ENCODE data around the gene CARS2. TPM values are rescaled to one million over a fixed set of nuclear protein-coding genes. Genes with fewer than 3 reads are reported as not detected.

Gene CARS2
- total RNA-seq, 1 experiment from 2014 or later, result 70.9 TPM

DNA sequence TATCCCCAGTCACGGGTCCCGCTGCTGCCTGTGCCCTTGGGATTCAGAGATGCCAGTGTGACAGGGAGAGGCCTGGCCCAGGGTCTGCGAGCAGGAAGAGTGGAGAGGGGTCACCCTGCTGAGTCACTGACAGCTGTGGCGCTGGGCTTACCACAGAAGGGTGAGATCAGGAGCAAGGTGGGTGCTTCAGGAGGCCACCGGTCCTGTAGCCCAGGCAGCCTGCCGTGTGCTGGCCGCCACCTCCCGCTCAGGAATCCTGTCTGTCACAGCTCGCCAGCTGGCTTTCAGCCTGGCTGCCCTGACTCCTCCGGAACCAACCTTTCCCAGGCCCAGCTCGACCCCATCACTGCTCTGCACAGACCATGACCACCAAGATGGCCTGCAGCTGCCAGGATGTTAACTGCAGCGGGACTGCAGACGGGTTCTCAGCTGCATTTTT, 65.3 kb downstream of the CARS2 start:
- no TSS peak for BruUV-seq (replicated peaks)
- Histone ChIP-seq H3K9me2 (replicated peaks; ENCODE audit: low read length) (no peaks in the 10 kb centered on the region), H2AFZ (ENCODE audit: low read length) (no peak overlapping the region), H3K79me2 (ENCODE audit: low read length) (no peaks in the 10 kb centered on the region), H3K9ac (ENCODE audit: low read length) (no peak overlapping the region), H3K9me3 (ENCODE audit: low read length) (no peaks in the 10 kb centered on the region), H3K4me2 (ENCODE audit: low read length) (no peak overlapping the region), H3F3A (ENCODE audit: low read length, unreplicated experiment) (no peaks in the 10 kb centered on the region), H3K27ac (ENCODE audit: low read length) (no peak overlapping the region), H3K27me3 (ENCODE audit: low read length) (no peaks in the 10 kb centered on the region), H4K20me1 (ENCODE audit: low read length) (no peaks in the 10 kb centered on the region), H3K4me3 (ENCODE audit: low read length) (no peak overlapping the region), H3K4me1 (ENCODE audit: insufficient read depth, low read length) (no peaks in the 10 kb centered on the region), H3K36me3 (ENCODE audit: low read depth, low read length) (peaks cover 14% of the 10 kb centered on the region)
- ChIA-PET POLR2A (ENCODE audit: unreplicated experiment) (no interaction called here), CTCF (no interaction called here)
- ATAC-seq (no peak), DNase-seq (no peak)
- no peak for TF ChIP-seq EZH2phosphoT487 (IDR thresholded peaks at IDR 0.05; ENCODE audit: borderline replicate concordance, low read length)
- TF ChIP-seq EZH2 (IDR thresholded peaks at IDR 0.05; ENCODE audit: low read length, unreplicated experiment), result no peak
- TF ChIP-seq, protein P1, sequence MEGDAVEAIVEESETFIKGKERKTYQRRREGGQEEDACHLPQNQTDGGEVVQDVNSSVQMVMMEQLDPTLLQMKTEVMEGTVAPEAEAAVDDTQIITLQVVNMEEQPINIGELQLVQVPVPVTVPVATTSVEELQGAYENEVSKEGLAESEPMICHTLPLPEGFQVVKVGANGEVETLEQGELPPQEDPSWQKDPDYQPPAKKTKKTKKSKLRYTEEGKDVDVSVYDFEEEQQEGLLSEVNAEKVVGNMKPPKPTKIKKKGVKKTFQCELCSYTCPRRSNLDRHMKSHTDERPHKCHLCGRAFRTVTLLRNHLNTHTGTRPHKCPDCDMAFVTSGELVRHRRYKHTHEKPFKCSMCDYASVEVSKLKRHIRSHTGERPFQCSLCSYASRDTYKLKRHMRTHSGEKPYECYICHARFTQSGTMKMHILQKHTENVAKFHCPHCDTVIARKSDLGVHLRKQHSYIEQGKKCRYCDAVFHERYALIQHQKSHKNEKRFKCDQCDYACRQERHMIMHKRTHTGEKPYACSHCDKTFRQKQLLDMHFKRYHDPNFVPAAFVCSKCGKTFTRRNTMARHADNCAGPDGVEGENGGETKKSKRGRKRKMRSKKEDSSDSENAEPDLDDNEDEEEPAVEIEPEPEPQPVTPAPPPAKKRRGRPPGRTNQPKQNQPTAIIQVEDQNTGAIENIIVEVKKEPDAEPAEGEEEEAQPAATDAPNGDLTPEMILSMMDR (conservative IDR thresholded peaks at IDR 0.05; ENCODE audit: low read depth, low read length), result no peak
- intact Hi-C loops (cut with micrococcal nuclease), result no loop called here

DNA sequence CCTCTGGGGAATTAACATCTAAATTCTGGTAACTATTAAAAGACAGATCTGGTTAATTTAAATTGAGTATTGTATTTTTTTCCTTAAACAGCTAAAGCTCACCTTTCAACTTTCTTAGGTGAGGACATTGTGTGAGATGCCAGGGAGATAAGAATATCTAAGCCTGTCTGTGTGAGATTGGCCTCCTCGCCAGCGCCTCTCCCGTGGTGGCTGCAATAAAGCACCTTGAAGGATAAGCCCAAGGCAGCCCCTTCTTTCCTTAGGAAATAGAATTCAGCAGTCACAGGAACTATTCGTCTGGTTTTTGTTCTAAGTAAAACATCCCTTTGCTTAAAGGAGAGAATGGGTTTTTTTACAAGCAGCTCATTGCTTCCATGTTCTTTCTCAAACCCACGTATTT, 66.0 kb downstream of the CARS2 start:
- Histone ChIP-seq H3K27me3 (ENCODE audit: low read length) (no peaks in the 10 kb centered on the region), H3K4me3 (ENCODE audit: low read length) (no peak overlapping the region), H3F3A (ENCODE audit: low read length, unreplicated experiment) (no peaks in the 10 kb centered on the region), H2AFZ (ENCODE audit: low read length) (no peak overlapping the region), H3K9ac (ENCODE audit: low read length) (no peak overlapping the region), H4K20me1 (ENCODE audit: low read length) (no peaks in the 10 kb centered on the region), H3K9me3 (ENCODE audit: low read length) (no peaks in the 10 kb centered on the region), H3K4me2 (ENCODE audit: low read length) (no peak overlapping the region), H3K79me2 (ENCODE audit: low read length) (no peaks in the 10 kb centered on the region), H3K9me2 (replicated peaks; ENCODE audit: low read length) (no peaks in the 10 kb centered on the region), H3K4me1 (ENCODE audit: insufficient read depth, low read length) (no peaks in the 10 kb centered on the region), H3K36me3 (ENCODE audit: low read depth, low read length) (peaks cover 14% of the 10 kb centered on the region), H3K27ac (ENCODE audit: low read length) (no peak overlapping the region)
- TF ChIP-seq, protein P1 (conservative IDR thresholded peaks at IDR 0.05; ENCODE audit: low read depth, low read length), result no peak
- TF ChIP-seq EZH2phosphoT487 (IDR thresholded peaks at IDR 0.05; ENCODE audit: borderline replicate concordance, low read length) (no peak), EZH2 (IDR thresholded peaks at IDR 0.05; ENCODE audit: low read length, unreplicated experiment) (no peak)
- CTCF ChIA-PET, result no interaction called here
- BruUV-seq (replicated peaks), result no TSS peak
- intact Hi-C loops (cut with micrococcal nuclease), result no loop called here
- ATAC-seq (no peak), DNase-seq (no peak)
- POLR2A ChIA-PET (ENCODE audit: unreplicated experiment), result no interaction called here

DNA sequence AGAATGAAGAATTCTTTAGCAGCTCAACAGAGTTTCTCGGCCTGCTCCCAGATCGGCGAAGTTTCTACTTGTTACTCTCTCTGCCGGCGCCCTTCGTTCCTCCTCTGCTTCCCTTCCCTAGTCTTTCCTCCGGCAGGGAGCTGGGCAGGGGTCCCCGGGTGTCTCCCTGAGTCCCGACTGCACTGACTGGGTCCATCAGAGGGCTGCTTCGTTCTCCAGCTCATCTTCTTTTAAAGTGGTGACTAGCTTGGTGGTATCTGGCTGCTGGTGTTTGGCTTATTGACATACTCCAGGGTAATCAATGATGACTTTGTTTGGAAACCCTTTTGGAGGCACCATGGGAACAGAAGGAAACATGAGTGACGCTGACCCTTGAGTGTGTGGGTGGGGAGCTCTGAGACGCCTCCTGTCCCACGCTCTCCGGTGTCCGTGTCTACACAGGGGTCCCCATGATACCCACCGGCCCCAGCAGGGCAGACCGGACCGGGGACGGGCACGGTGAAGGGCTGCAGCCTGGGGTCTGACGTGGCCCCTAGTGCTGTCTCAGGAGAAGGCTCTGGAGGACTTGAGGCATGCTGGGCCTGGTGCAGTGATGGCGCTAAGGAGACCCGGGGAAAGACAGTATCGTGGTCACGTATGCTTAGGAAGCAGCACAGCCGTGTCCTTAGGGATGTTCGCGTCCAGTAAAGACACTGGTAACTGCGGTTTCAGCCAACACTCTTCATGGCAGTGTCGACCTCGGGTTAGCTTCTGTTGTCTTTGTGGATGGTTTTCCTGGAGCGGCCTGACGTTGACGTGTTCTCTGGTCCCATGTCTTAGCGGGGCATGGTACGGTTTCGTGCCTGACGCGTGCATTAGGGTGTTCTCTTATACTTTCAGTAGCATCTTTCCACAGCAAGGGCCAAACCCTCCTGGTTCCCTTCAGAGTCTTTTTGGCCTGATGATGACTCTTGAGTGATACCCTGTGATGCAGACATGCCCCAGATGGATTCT, 66.8 kb downstream of the CARS2 start:
- no peak overlapping the region for H3K27ac ChIP-seq (ENCODE audit: low read length)
- peaks cover 2% of the 10 kb centered on the region; the same call in 1 of the 2 replicates for H3K79me2 ChIP-seq (ENCODE audit: low read length)
- H3K27me3 ChIP-seq (ENCODE audit: low read length), result no peaks in the 10 kb centered on the region
- no peak overlapping the region for H3K9ac ChIP-seq (ENCODE audit: low read length)
- no peak overlapping the region for H2AFZ ChIP-seq (ENCODE audit: low read length)
- no peak overlapping the region for H3K4me3 ChIP-seq (ENCODE audit: low read length)
- TF ChIP-seq EZH2 (IDR thresholded peaks at IDR 0.05; ENCODE audit: low read length, unreplicated experiment) (no peak), EZH2phosphoT487 (IDR thresholded peaks at IDR 0.05; ENCODE audit: borderline replicate concordance, low read length) (no peak)
- TF ChIP-seq, protein P1 (conservative IDR thresholded peaks at IDR 0.05; ENCODE audit: low read depth, low read length), result no peak
- no peaks in the 10 kb centered on the region for H3K9me3 ChIP-seq (ENCODE audit: low read length)
- POLR2A ChIA-PET (ENCODE audit: unreplicated experiment), result no interaction called here
- no peaks in the 10 kb centered on the region for H4K20me1 ChIP-seq (ENCODE audit: low read length)
- no peak for ATAC-seq
- CTCF ChIA-PET, result no interaction called here
- peaks cover 11% of the 10 kb centered on the region for H3K36me3 ChIP-seq (ENCODE audit: low read depth, low read length)
- no peak overlapping the region for H3K4me2 ChIP-seq (ENCODE audit: low read length)
- H3K9me2 ChIP-seq (replicated peaks; ENCODE audit: low read length), result no peaks in the 10 kb centered on the region
- BruUV-seq (replicated peaks), result TSS peak; percentile 21
- H3K4me1 ChIP-seq (ENCODE audit: insufficient read depth, low read length), result no peaks in the 10 kb centered on the region
- intact Hi-C loops (cut with micrococcal nuclease), result no loop called here
- H3F3A ChIP-seq (ENCODE audit: low read length, unreplicated experiment), result no peaks in the 10 kb centered on the region
- no peak for DNase-seq
